ENCODE results near the gene SCG3.

Gene SCG3

DNA sequence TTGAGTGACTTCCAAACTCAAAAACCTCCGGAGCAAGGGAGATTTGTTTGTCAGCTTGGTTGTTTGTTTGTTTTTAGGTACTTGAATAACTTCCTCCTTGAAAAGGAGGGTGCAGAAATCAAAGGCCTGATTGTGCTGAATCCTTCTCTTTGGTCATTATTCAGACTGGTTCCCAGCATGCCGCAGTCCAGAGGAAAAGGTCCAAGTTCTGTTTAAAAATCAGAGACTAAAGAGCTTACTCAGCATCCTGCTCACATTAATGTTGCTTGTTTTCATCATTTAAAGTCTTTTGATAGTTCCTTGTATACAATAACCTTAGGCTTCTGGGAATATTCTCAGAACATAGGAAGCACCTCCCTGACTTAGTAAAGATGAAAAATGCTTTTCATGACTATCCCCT, 982 bp upstream of the SCG3 start:
- no peak overlapping the region for H3K4me3 ChIP-seq (ENCODE audit: low read depth, low read length)
- H3K4me1 ChIP-seq (ENCODE audit: control insufficient read depth, insufficient read depth, low read length), result no peaks in the 10 kb centered on the region; the same call in 1 of the 2 replicates
- no peak overlapping the region for H3K9ac ChIP-seq (ENCODE audit: low read length)
- no peak overlapping the region for H3K27ac ChIP-seq (ENCODE audit: low read depth, low read length)
- no peaks in the 10 kb centered on the region for H3K36me3 ChIP-seq (ENCODE audit: control insufficient read depth, insufficient read depth, low read length)
- no peaks in the 10 kb centered on the region for H3K9me3 ChIP-seq (ENCODE audit: control insufficient read depth, insufficient read depth, low read depth, low read length)
- no peaks in the 10 kb centered on the region for H3K27me3 ChIP-seq (ENCODE audit: control insufficient read depth, insufficient read depth, low read length)

DNA sequence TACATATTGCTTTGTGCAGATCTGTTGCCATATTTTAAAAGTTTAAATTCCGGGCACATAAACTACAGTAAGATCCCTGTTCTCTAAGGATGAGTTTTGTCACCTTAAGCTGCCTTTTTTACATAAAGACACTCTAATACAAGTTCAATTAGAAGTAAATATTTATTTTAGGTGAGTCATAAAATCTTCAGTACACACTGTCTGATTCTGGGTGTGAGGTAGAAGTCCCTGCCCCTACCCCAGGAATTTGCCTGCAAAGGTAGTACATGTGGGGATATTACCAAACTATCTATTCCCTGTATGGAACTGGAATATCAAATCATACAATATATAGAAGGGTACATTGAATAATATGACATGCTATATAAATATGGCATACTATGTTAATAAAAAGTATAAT, 6.3 kb downstream of the SCG3 start:
- H3K9me3 ChIP-seq (ENCODE audit: control insufficient read depth, insufficient read depth, low read depth, low read length), result no peaks in the 10 kb centered on the region
- no peak overlapping the region for H3K4me3 ChIP-seq (ENCODE audit: low read depth, low read length)
- no peaks in the 10 kb centered on the region for H3K27me3 ChIP-seq (ENCODE audit: control insufficient read depth, insufficient read depth, low read length)
- H3K4me1 ChIP-seq (ENCODE audit: control insufficient read depth, insufficient read depth, low read length), result no peaks in the 10 kb centered on the region
- H3K36me3 ChIP-seq (ENCODE audit: control insufficient read depth, insufficient read depth, low read length), result peaks cover 8% of the 10 kb centered on the region; the same call in 1 of the 2 replicates
- H3K27ac ChIP-seq (ENCODE audit: low read depth, low read length), result no peak overlapping the region
- no peak overlapping the region for H3K9ac ChIP-seq (ENCODE audit: low read length)

DNA sequence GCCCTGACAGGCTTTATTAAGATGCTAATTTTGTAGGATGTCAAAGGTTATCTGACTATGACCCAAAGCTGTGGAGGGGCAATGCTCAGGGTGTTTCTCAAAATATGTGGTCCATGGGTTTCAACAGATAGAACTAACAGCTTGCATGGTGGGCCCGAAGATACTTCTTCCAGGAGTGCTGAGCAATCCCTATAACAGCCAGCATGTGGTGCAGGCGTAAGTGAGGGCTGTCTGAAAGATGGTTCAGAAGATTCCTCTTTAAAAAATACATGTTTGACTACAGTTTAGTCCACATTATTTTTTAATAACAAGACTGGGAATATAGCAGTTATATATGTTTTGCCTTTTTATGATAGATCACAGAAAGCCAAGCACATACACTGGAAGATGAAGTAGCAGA, 7.6 kb downstream of the SCG3 start:
- H3K27me3 ChIP-seq (ENCODE audit: control insufficient read depth, insufficient read depth, low read length), result no peaks in the 10 kb centered on the region
- H3K9ac ChIP-seq (ENCODE audit: low read length), result no peak overlapping the region
- H3K4me1 ChIP-seq (ENCODE audit: control insufficient read depth, insufficient read depth, low read length), result no peaks in the 10 kb centered on the region
- H3K27ac ChIP-seq (ENCODE audit: low read depth, low read length), result no peak overlapping the region
- peaks cover 8% of the 10 kb centered on the region; the same call in 1 of the 2 replicates for H3K36me3 ChIP-seq (ENCODE audit: control insufficient read depth, insufficient read depth, low read length)
- H3K9me3 ChIP-seq (ENCODE audit: control insufficient read depth, insufficient read depth, low read depth, low read length), result no peaks in the 10 kb centered on the region
- H3K4me3 ChIP-seq (ENCODE audit: low read depth, low read length), result no peak overlapping the region

DNA sequence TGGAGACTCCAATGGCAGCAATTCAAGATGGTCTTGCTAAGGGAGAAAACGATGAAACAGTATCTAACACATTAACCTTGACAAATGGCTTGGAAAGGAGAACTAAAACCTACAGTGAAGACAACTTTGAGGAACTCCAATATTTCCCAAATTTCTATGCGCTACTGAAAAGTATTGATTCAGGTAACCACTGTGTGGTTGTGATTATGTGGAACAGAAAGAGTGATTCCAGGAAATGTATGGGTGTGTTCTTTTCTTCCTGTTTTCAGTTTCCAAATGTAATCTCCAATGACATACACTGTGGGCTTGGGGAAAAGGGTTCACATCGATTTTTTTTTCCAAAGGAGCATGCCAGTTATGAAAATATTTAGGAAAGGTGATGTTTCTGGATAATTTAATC, 10.9 kb downstream of the SCG3 start:
- Histone ChIP-seq H3K36me3 (ENCODE audit: control insufficient read depth, insufficient read depth, low read length) (peaks cover 8% of the 10 kb centered on the region; the same call in 1 of the 2 replicates), H3K9ac (ENCODE audit: low read length) (no peak overlapping the region), H3K4me1 (ENCODE audit: control insufficient read depth, insufficient read depth, low read length) (no peaks in the 10 kb centered on the region), H3K27me3 (ENCODE audit: control insufficient read depth, insufficient read depth, low read length) (no peaks in the 10 kb centered on the region), H3K4me3 (ENCODE audit: low read depth, low read length) (no peak overlapping the region), H3K27ac (ENCODE audit: low read depth, low read length) (no peak overlapping the region), H3K9me3 (ENCODE audit: control insufficient read depth, insufficient read depth, low read depth, low read length) (no peaks in the 10 kb centered on the region)

DNA sequence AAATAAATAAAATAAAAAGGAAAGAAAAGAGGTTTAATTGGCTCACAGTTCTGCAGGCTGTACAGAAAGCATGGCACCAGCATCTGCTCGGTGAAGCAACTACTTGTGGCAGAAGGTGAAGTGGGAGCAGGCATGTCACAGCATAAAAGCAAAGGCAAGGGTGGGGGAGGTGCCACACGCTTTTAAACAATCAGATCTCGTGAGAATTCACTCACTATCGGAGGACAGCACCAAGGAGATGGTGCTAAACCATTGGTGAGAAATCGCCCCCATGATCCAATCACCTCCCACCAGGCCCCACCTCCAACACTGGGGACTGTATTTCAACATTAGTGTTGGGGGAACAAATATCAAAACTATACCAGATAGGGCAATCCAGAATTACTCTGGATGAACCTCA, 15.3 kb downstream of the SCG3 start:
- no peak overlapping the region for H3K4me3 ChIP-seq (ENCODE audit: low read depth, low read length)
- no peak overlapping the region for H3K27ac ChIP-seq (ENCODE audit: low read depth, low read length)
- H3K9me3 ChIP-seq (ENCODE audit: control insufficient read depth, insufficient read depth, low read depth, low read length), result no peaks in the 10 kb centered on the region
- no peak overlapping the region for H3K9ac ChIP-seq (ENCODE audit: low read length)
- peaks cover 14% of the 10 kb centered on the region; the same call in 1 of the 2 replicates for H3K36me3 ChIP-seq (ENCODE audit: control insufficient read depth, insufficient read depth, low read length)
- H3K27me3 ChIP-seq (ENCODE audit: control insufficient read depth, insufficient read depth, low read length), result no peaks in the 10 kb centered on the region
- H3K4me1 ChIP-seq (ENCODE audit: control insufficient read depth, insufficient read depth, low read length), result no peaks in the 10 kb centered on the region

DNA sequence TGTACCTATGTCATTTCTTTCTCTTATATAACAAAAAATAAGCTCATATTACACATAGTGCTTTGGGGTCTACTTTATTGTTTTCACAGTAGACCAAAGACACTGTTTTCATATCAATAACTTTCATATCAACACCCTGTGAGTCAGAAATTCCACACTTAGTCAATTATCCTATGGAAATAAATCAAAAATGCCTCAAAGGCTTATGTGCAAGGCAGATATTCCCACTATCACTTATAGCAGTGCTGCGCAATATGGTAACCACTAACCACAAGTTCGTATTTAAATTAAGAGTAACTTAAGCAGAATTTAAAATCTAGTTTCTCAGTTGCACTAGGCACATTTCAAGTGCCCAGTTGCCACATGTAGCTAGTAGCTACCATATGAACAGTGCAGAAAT, 15.9 kb downstream of the SCG3 start:
- Histone ChIP-seq H3K27me3 (ENCODE audit: control insufficient read depth, insufficient read depth, low read length) (no peaks in the 10 kb centered on the region), H3K36me3 (ENCODE audit: control insufficient read depth, insufficient read depth, low read length) (peaks cover 11% of the 10 kb centered on the region; the same call in 1 of the 2 replicates), H3K9ac (ENCODE audit: low read length) (no peak overlapping the region), H3K9me3 (ENCODE audit: control insufficient read depth, insufficient read depth, low read depth, low read length) (no peaks in the 10 kb centered on the region), H3K27ac (ENCODE audit: low read depth, low read length) (no peak overlapping the region), H3K4me1 (ENCODE audit: control insufficient read depth, insufficient read depth, low read length) (no peaks in the 10 kb centered on the region), H3K4me3 (ENCODE audit: low read depth, low read length) (no peak overlapping the region)

DNA sequence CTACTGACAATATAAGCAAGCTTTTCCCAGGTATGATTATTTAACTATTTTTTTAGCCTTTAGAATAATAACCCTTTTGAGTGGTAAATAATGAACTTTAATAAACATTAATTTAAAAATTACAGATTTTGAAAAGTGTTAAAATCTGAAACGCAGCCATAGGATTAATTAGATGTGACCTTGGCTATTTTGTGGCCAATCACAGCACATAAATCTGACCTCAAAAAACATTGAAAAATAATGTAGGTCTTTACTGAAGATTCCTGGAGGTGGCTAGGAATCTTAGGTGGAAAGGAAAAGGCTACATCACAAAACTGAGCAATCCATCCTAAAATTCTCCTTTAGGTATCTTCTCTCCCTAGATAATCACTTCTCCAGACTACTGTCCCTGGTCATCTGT, 18.1 kb downstream of the SCG3 start:
- H3K9ac ChIP-seq (ENCODE audit: low read length), result no peak overlapping the region
- H3K27me3 ChIP-seq (ENCODE audit: control insufficient read depth, insufficient read depth, low read length), result no peaks in the 10 kb centered on the region
- H3K9me3 ChIP-seq (ENCODE audit: control insufficient read depth, insufficient read depth, low read depth, low read length), result no peaks in the 10 kb centered on the region
- no peaks in the 10 kb centered on the region for H3K4me1 ChIP-seq (ENCODE audit: control insufficient read depth, insufficient read depth, low read length)
- peaks cover 8% of the 10 kb centered on the region; the same call in 1 of the 2 replicates for H3K36me3 ChIP-seq (ENCODE audit: control insufficient read depth, insufficient read depth, low read length)
- no peak overlapping the region for H3K4me3 ChIP-seq (ENCODE audit: low read depth, low read length)
- H3K27ac ChIP-seq (ENCODE audit: low read depth, low read length), result no peak overlapping the region

DNA sequence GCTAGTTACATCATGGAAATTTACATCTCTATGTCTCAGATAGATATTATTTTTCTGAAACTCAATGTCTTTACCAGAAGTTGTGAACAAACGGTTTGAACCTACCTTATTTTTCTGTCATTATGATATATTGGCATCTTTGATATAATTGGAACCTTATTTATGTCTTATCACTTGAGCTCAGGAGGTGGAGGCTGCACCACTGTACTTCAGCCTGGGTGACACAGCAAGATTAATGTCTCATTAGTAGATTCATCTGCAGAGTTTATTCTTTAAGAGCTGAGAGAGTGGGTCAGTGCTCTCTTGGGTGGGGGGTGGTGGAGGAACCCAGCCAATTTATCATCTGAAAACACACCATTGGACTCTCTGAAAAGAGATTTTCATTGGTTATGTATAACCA, 21.4 kb downstream of the SCG3 start:
- Histone ChIP-seq H3K9ac (ENCODE audit: low read length) (no peak overlapping the region), H3K4me3 (ENCODE audit: low read depth, low read length) (no peak overlapping the region), H3K36me3 (ENCODE audit: control insufficient read depth, insufficient read depth, low read length) (peaks cover 8% of the 10 kb centered on the region; the same call in 1 of the 2 replicates), H3K9me3 (ENCODE audit: control insufficient read depth, insufficient read depth, low read depth, low read length) (no peaks in the 10 kb centered on the region), H3K27ac (ENCODE audit: low read depth, low read length) (no peak overlapping the region), H3K27me3 (ENCODE audit: control insufficient read depth, insufficient read depth, low read length) (no peaks in the 10 kb centered on the region), H3K4me1 (ENCODE audit: control insufficient read depth, insufficient read depth, low read length) (no peaks in the 10 kb centered on the region)

DNA sequence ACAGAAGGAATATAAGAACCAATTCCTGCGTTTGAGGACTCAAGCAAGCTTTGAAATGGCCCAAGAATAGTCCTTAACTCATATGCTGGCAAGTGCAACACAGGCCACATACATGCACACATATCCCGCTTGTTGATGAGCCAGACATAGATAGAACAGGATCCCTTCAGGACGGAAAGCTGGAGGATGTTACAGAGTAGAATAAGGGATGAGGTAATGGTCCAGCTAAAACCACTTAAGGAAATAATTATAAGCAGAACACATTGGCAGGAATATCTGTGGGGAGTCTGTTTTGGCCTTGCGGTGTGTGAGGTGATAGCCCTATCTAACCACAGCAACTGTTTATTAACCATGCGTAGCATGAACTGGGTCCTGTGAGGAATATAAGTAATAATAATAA, 25.0 kb downstream of the SCG3 start:
- Histone ChIP-seq H3K36me3 (ENCODE audit: control insufficient read depth, insufficient read depth, low read length) (no peaks in the 10 kb centered on the region; the same call in 1 of the 2 replicates), H3K4me1 (ENCODE audit: control insufficient read depth, insufficient read depth, low read length) (no peaks in the 10 kb centered on the region), H3K27me3 (ENCODE audit: control insufficient read depth, insufficient read depth, low read length) (no peaks in the 10 kb centered on the region), H3K4me3 (ENCODE audit: low read depth, low read length) (no peak overlapping the region), H3K27ac (ENCODE audit: low read depth, low read length) (no peak overlapping the region), H3K9me3 (ENCODE audit: control insufficient read depth, insufficient read depth, low read depth, low read length) (no peaks in the 10 kb centered on the region), H3K9ac (ENCODE audit: low read length) (no peak overlapping the region)

DNA sequence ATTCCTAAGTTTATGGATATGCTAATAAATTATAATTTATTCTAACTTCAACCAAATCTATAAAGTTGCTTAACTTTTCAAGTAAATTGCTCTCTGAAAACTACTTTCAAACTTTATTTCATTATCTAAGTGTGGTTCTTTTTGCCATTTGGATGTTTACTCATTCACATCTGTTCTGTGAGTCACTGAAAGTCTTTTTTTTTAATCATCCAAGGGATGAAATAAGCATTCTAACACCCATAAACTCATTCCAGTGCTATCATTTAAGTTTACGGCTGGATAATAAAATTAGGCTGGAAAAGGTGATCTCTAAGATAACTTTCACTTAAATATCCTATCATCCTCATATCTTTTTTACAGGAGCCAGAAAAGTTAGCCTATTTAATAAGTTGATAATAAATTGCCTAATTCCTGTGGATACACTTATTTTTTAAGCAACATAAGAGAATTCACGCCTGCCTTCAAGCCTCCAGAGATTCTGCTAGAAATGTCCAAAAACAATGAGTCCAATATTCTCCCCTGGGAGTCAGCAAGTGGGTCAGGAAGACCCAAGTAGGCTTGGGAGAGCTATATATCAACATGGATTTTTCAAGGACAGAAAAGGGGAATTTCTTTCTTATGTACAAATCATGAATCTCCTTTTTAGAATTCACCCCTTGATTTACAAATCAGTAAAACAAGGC, 25.8 kb downstream of the SCG3 start:
- Histone ChIP-seq H3K36me3 (ENCODE audit: control insufficient read depth, insufficient read depth, low read length) (no peaks in the 10 kb centered on the region; the same call in 1 of the 2 replicates), H3K4me1 (ENCODE audit: control insufficient read depth, insufficient read depth, low read length) (no peaks in the 10 kb centered on the region), H3K4me3 (ENCODE audit: low read depth, low read length) (no peak overlapping the region), H3K27me3 (ENCODE audit: control insufficient read depth, insufficient read depth, low read length) (no peaks in the 10 kb centered on the region), H3K27ac (ENCODE audit: low read depth, low read length) (no peak overlapping the region), H3K9ac (ENCODE audit: low read length) (no peak overlapping the region), H3K9me3 (ENCODE audit: control insufficient read depth, insufficient read depth, low read depth, low read length) (no peaks in the 10 kb centered on the region)

DNA sequence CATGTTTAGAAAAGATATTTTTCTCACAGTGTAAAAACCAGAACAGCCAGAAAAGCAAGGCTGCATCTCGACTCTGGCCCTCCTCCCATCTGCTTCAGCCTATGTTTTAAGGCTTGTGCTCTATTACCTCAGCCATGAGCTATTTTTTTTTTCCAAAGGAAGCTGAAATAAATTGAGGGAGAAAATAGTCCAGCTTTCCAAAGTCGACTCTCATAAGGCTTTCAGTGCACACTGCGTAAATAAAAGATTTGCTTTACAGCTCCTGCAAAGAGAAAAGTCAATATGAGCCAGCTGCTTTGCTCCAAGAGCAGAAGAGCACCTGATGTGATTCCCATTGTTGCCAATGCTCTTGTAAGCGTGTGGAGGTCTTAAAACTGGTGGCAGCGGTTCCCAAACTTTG, 26.7 kb downstream of the SCG3 start:
- no peaks in the 10 kb centered on the region for H3K4me1 ChIP-seq (ENCODE audit: control insufficient read depth, insufficient read depth, low read length)
- no peaks in the 10 kb centered on the region; the same call in 1 of the 2 replicates for H3K36me3 ChIP-seq (ENCODE audit: control insufficient read depth, insufficient read depth, low read length)
- H3K27me3 ChIP-seq (ENCODE audit: control insufficient read depth, insufficient read depth, low read length), result no peaks in the 10 kb centered on the region
- no peaks in the 10 kb centered on the region for H3K9me3 ChIP-seq (ENCODE audit: control insufficient read depth, insufficient read depth, low read depth, low read length)
- no peak overlapping the region for H3K9ac ChIP-seq (ENCODE audit: low read length)
- H3K4me3 ChIP-seq (ENCODE audit: low read depth, low read length), result no peak overlapping the region
- H3K27ac ChIP-seq (ENCODE audit: low read depth, low read length), result no peak overlapping the region
